Activated naive CD8-positive, alpha-beta T cell treated with anti-CD3 and anti-CD28 coated beads, Interleukin-2, amount 10 ng/mL, durations not matched to agents 7 days and 5 days (primary cell): ENCODE data around the gene SAP25. TPM values are rescaled to one million over a fixed set of nuclear protein-coding genes. Genes with fewer than 3 reads are reported as not detected.
"Not testable (repeated sequence)": the region's sequence is repeated elsewhere in the genome, so short reads cannot be mapped to it uniquely, and the experiment has no call there.

Experiments used
- ATAC-seq: fragments of 150-1000 bp; cut with Tn5 transposase; one replicate; pipeline ENCODE4 v1.10.0; 2021; ENCODE audit warnings: low read depth, moderate library complexity
- POLR2A ChIA-PET: fragments of 350-600 bp; sonication (Branson Sonifier 250); formaldehyde crosslinking; loops from one replicate; lab custom pipeline; 2021; ENCODE audit warnings: antibody characterized with exemption; lab: Charles Lee
- DNase-seq: peaks from one replicate; pipeline ENCODE4 v3.0.0; 2021
- H3K27ac Mint-ChIP-seq: one replicate; pipeline ENCODE4 v1.8.0; 2022; ENCODE audit warnings: mild to moderate bottlenecking, mixed read lengths
- H3K27me3 Mint-ChIP-seq: one replicate; pipeline ENCODE4 v1.8.0; 2022; ENCODE audit warnings: mild to moderate bottlenecking, moderate library complexity, mixed read lengths
- H3K36me3 Mint-ChIP-seq: one replicate; pipeline ENCODE4 v1.8.0; 2021; ENCODE audit warnings: mild to moderate bottlenecking, mixed read lengths
- H3K4me1 Mint-ChIP-seq: one replicate; pipeline ENCODE4 v1.8.0; 2021; ENCODE audit warnings: mixed read lengths
- H3K4me3 Mint-ChIP-seq: one replicate; pipeline ENCODE4 v1.8.0; 2022; ENCODE audit warnings: mild to moderate bottlenecking, moderate library complexity, mixed read lengths
- H3K9me3 Mint-ChIP-seq: one replicate; pipeline ENCODE4 v1.8.0; 2021; ENCODE audit warnings: mixed read lengths
- total RNA-seq, 2 experiments: library from RNA; stranded (reverse); gene quantifications; one replicate each; pipeline ENCODE4 v1.2.3, GENCODE V29; 2021

Gene SAP25
- total RNA-seq, 2 experiments from 2014 or later, result 54.3 to 57.6 TPM

GRCh38 chr7:100528108-100528866, 45.4 kb downstream of the SAP25 start:
- H3K36me3 Mint-ChIP-seq, H3K4me1 Mint-ChIP-seq, H3K27me3 Mint-ChIP-seq, H3K9me3 Mint-ChIP-seq, H3K27ac Mint-ChIP-seq, ATAC-seq, DNase-seq, H3K4me3 Mint-ChIP-seq: not testable (repeated sequence)
- POLR2A ChIA-PET, result interaction anchor here (1.0 kb wide), 1 partner anchor 10 kb away, joined by 3 read pairs; no protein-coding TSS in a partner anchor

DNA sequence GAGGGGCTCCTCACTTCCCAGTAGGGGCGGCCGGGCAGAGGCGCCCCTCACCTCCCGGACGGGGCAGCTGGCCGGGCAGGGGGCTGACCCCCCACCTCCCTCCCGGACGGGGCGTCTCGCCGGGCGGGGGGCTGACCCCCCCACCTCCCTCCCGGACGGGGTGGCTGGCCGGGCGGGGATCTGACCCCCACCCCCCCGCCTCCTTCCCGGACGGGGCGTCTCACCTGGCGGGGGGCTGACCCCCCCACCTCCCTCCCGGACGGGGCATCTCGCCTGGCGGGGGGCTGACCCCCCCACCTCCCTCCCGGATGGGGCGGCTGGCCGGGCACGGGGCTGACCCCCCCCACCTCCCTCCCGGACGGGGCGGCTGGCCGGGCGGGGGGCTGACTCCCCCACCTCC, 50.5 kb downstream of the SAP25 start:
- POLR2A ChIA-PET, result not testable (repeated sequence)

More for the DNA sequence above, 50.5 kb downstream of the SAP25 start:
- not testable (repeated sequence) for H3K36me3 Mint-ChIP-seq, H3K27me3 Mint-ChIP-seq, H3K4me1 Mint-ChIP-seq, H3K4me3 Mint-ChIP-seq, H3K9me3 Mint-ChIP-seq, DNase-seq, ATAC-seq, H3K27ac Mint-ChIP-seq

Other genes with a start within 250 kb of the SAP25 start
- gene PILRB, start 215.8 kb downstream of the SAP25 start, total RNA-seq, result 10 to 100 TPM; 91.3 to 96.4 TPM
- gene PILRA, start 200.4 kb downstream of the SAP25 start, total RNA-seq, result 1 to 10 TPM; 4.1 to 5.1 TPM
- gene ZCWPW1, start 145.2 kb downstream of the SAP25 start, total RNA-seq, result 1 to 10 TPM; 6.2 to 6.5 TPM
- 10 to 100 TPM; 48.5 to 49.0 TPM for gene MEPCE, start 144.1 kb downstream of the SAP25 start, total RNA-seq
- 10 to 100 TPM; 84.4 to 93.6 TPM for gene PPP1R35, start 137.4 kb downstream of the SAP25 start, total RNA-seq
- gene SPACDR, start 109.6 kb downstream of the SAP25 start, total RNA-seq, result 1 to 10 TPM; 3.5 to 5.9 TPM
- 100 to 1,000 TPM; 157 to 159 TPM for gene TSC22D4, start 94.7 kb downstream of the SAP25 start, total RNA-seq
- gene NYAP1, start 90.0 kb downstream of the SAP25 start, total RNA-seq, result under 1 TPM; 0.42 to 0.54 TPM
- 10 to 100 TPM; 51.6 to 54.7 TPM for gene AGFG2, start 34.7 kb downstream of the SAP25 start, total RNA-seq
- gene LRCH4, start 12.2 kb upstream of the SAP25 start, total RNA-seq, result 100 to 1,000 TPM; 239 to 258 TPM
- gene FBXO24, start 12.4 kb upstream of the SAP25 start, total RNA-seq, result 1 to 10 TPM; 1.1 to 1.2 TPM
- gene PCOLCE, start 28.5 kb upstream of the SAP25 start, total RNA-seq, result 10 to 100 TPM; 14.4 to 16.4 TPM
- gene MOSPD3, start 38.6 kb upstream of the SAP25 start, total RNA-seq, result 10 to 100 TPM; 27.4 TPM
- gene TFR2, start 67.7 kb upstream of the SAP25 start, total RNA-seq, result 10 to 100 TPM in 1 of 2 experiments, 1 to 10 TPM in 1; 9.1 to 11.0 TPM
- not detected for gene ACTL6B, start 82.5 kb upstream of the SAP25 start, total RNA-seq
- gene GNB2, start 99.8 kb upstream of the SAP25 start, total RNA-seq, result 100 to 1,000 TPM; 203 to 216 TPM
- 10 to 100 TPM; 71.5 to 75.2 TPM for gene GIGYF1, start 120.3 kb upstream of the SAP25 start, total RNA-seq
- gene POP7, start 132.2 kb upstream of the SAP25 start, total RNA-seq, result 10 to 100 TPM; 29.6 to 32.8 TPM
- gene EPO, start 146.6 kb upstream of the SAP25 start, total RNA-seq, result under 1 TPM in 1 of 2 experiments, not detected in 1; 0.22 TPM
- gene ZAN, start 159.7 kb upstream of the SAP25 start, total RNA-seq, result not detected